Uterus (tissue), 4 donors: ENCODE measurements around the gene PARD3. TPM values are rescaled to one million over a fixed set of nuclear protein-coding genes. Genes with fewer than 3 reads are reported as not detected.

Experiments used
- DNase-seq, 2 donors: peaks; one replicate each; pipeline ENCODE4 v3.0.0-alpha.2; 2019 to 2020
- H3K27ac ChIP-seq, 2 donors: fragments of 200-600 bp; sonication (generic); 1 replicate in 1 of 2; 2 replicates in 1 of 2; pipeline ENCODE4 v1.5.1; 2016 to 2018
- H3K27me3 ChIP-seq, 2 donors: fragments of 200-600 bp; sonication (generic); one replicate each; pipeline ENCODE4 v1.5.1; 2018 to 2019; ENCODE audit warnings: control low read depth in 1 of 2
- H3K36me3 ChIP-seq, 2 donors: fragments of 200-600 bp; sonication (generic); one replicate each; pipeline ENCODE4 v1.5.1; 2019; ENCODE audit warnings: control low read depth in 1 of 2
- H3K4me1 ChIP-seq, 2 donors: fragments of 200-600 bp; sonication (generic); one replicate each; pipeline ENCODE4 v1.5.1; 2018 to 2019; ENCODE audit warnings: control low read depth in 1 of 2
- H3K4me3 ChIP-seq, 2 donors: fragments of 200-600 bp; sonication (generic); 1 replicate in 1 of 2; 2 replicates in 1 of 2; pipeline ENCODE4 v1.5.1; 2018 to 2019; ENCODE audit warnings: mild to moderate bottlenecking in 1 of 2
- H3K9me3 ChIP-seq, 2 donors: fragments of 200-600 bp; sonication (generic); one replicate each; pipeline ENCODE4 v1.5.1; 2019; ENCODE audit warnings: control low read depth in 1 of 2
- POLR2A ChIP-seq, 2 donors: fragments of 450-650 bp; IDR thresholded peaks; one replicate each; pipeline ENCODE4 v1.6.1; 2016; ENCODE audit warnings: antibody characterized with exemption in 2 of 2, mild to moderate bottlenecking in 1 of 2, moderate library complexity in 1 of 2
- intact Hi-C: fragments of 100-400 bp; cut with DNase I; formaldehyde crosslinking; loops from one replicate; pipeline ENCODE4 v1.15.1; 2023; ENCODE audit warnings: low total_unique reads
- total RNA-seq, 4 donors: library from RNA; depleted of rRNA in 3 of 4; stranded (reverse); fragments of >200 nt in 3 of 4; gene quantifications; one replicate each; pipeline versions ENCODE4 v1.1.0 to v1.2.4, GENCODE V29; 2014 to 2023
- TF ChIP-seq, protein P1 (sequence below), 4 experiments: fragments of 200-600 bp in 2 of 4; fragments of 450-650 bp in 2 of 4; sonication (generic) in 2 of 4; IDR thresholded peaks; one replicate each; pipeline ENCODE4 v1.5.1; 2016 to 2019; ENCODE audit warnings: antibody characterized with exemption in 4 of 4, mild to moderate bottlenecking in 2 of 4, moderate library complexity in 1 of 4
- donor health status: DM: yes; HTN: yes; CAD: no.

The PARD3 gene
- total RNA-seq, 4 donors from 2014 or later, result 42.1 to 96.1 (median 51.5) TPM

GRCh38 chr10:34205452-34205851, 609.6 kb downstream of the PARD3 start:
- no peaks in the 10 kb centered on the region for H3K9me3 ChIP-seq
- H3K4me1 ChIP-seq, result no peaks in the 10 kb centered on the region
- no peak overlapping the region for H3K27ac ChIP-seq
- no peak for DNase-seq
- H3K4me3 ChIP-seq, result no peak overlapping the region
- no peaks in the 10 kb centered on the region for H3K36me3 ChIP-seq
- no peaks in the 10 kb centered on the region for H3K27me3 ChIP-seq
- intact Hi-C loops, result no loop called here
- no peak for TF ChIP-seq POLR2A (IDR thresholded peaks at IDR 0.05)
- TF ChIP-seq, protein P1, sequence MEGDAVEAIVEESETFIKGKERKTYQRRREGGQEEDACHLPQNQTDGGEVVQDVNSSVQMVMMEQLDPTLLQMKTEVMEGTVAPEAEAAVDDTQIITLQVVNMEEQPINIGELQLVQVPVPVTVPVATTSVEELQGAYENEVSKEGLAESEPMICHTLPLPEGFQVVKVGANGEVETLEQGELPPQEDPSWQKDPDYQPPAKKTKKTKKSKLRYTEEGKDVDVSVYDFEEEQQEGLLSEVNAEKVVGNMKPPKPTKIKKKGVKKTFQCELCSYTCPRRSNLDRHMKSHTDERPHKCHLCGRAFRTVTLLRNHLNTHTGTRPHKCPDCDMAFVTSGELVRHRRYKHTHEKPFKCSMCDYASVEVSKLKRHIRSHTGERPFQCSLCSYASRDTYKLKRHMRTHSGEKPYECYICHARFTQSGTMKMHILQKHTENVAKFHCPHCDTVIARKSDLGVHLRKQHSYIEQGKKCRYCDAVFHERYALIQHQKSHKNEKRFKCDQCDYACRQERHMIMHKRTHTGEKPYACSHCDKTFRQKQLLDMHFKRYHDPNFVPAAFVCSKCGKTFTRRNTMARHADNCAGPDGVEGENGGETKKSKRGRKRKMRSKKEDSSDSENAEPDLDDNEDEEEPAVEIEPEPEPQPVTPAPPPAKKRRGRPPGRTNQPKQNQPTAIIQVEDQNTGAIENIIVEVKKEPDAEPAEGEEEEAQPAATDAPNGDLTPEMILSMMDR (IDR thresholded peaks at IDR 0.05), result no peak

DNA sequence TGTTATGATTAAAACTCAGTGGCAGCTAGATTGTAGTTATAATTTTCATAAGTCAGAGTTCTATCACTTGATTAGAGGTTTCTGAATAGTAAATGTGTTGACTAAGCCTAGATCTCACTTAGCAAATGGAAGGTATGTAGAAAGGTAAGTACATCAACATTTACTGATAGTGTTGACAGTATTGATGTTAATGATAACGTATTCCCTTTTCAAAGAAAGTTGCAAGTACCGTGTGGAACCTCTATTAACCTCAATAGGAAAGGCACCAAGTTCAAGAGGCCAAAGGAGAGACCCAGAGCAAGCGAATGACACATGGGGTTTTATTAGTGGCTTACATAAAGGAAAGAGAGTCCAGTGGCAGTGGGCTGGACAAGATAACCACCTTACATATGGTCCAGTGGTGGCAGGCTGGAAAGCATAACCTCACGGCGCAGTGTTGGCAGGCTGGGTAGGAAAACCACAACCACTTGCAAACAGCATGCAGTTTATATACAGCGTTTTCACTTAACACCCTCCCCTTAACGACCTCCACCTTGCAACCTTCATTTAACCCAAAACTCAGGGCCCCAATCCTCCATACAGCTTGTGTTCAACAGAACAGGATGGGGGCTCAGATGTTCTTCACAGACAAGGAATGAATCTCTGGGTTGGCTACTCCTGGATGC, 611.0 kb downstream of the PARD3 start:
- DNase-seq, result no peak

GRCh38 chr10:34200355-34200901, 614.7 kb downstream of the PARD3 start:
- Histone ChIP-seq H3K4me1 (no peaks in the 10 kb centered on the region), H3K27ac (no peak overlapping the region), H3K9me3 (no peaks in the 10 kb centered on the region), H3K36me3 (no peaks in the 10 kb centered on the region), H3K27me3 (no peaks in the 10 kb centered on the region), H3K4me3 (no peak overlapping the region)
- TF ChIP-seq POLR2A (IDR thresholded peaks at IDR 0.05), result no peak
- TF ChIP-seq, protein P1 (IDR thresholded peaks at IDR 0.05), result no peak
- no peak for DNase-seq
- intact Hi-C loops, result no loop called here

More for the DNA sequence above, 611.0 kb downstream of the PARD3 start:
- Histone ChIP-seq H3K4me3 (no peak overlapping the region), H3K27me3 (no peaks in the 10 kb centered on the region), H3K36me3 (no peaks in the 10 kb centered on the region), H3K27ac (no peak overlapping the region), H3K4me1 (no peaks in the 10 kb centered on the region), H3K9me3 (no peaks in the 10 kb centered on the region)
- TF ChIP-seq, protein P1 (IDR thresholded peaks at IDR 0.05), result no peak
- no peak for TF ChIP-seq POLR2A (IDR thresholded peaks at IDR 0.05)
- intact Hi-C loops, result no loop called here

GRCh38 chr10:34198953-34199352, 616.1 kb downstream of the PARD3 start:
- H3K27ac ChIP-seq, result no peak overlapping the region
- no peak for DNase-seq
- no peaks in the 10 kb centered on the region for H3K36me3 ChIP-seq
- H3K4me3 ChIP-seq, result no peak overlapping the region
- H3K9me3 ChIP-seq, result no peaks in the 10 kb centered on the region
- TF ChIP-seq, protein P1 (IDR thresholded peaks at IDR 0.05), result no peak
- no peak for TF ChIP-seq POLR2A (IDR thresholded peaks at IDR 0.05)
- no peaks in the 10 kb centered on the region for H3K27me3 ChIP-seq
- H3K4me1 ChIP-seq, result no peaks in the 10 kb centered on the region
- intact Hi-C loops, result no loop called here

DNA sequence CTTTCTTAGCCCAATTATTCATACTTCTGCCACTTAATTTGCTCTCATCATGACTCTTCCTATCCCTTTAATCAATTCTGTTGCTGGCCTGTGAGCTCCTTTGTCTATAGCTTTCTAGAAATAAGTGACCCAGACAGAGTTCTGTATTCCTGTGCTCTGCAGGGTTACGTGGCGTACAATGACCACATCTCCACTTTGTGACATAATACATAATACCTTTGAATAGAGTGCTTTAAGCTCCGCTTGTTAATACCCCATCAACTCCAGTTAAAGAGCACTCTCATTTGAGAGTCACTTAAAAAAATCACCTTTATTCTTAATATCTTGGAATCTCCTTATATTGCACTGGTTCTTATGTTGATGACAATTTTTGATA, 619.0 kb downstream of the PARD3 start:
- TF ChIP-seq, protein P1 (IDR thresholded peaks at IDR 0.05), result no peak
- no peak for TF ChIP-seq POLR2A (IDR thresholded peaks at IDR 0.05)
- DNase-seq, result no peak
- no peaks in the 10 kb centered on the region for H3K9me3 ChIP-seq
- H3K27ac ChIP-seq, result no peak overlapping the region
- no peaks in the 10 kb centered on the region for H3K36me3 ChIP-seq
- no peaks in the 10 kb centered on the region for H3K4me1 ChIP-seq
- intact Hi-C loops, result no loop called here
- H3K4me3 ChIP-seq, result no peak overlapping the region
- no peaks in the 10 kb centered on the region for H3K27me3 ChIP-seq
